Activated CD8-positive, alpha-beta T cell treated with anti-CD3 and anti-CD28 coated beads for 36 hours (primary cell): Measurements from ENCODE around the gene GRID2. TPM values are rescaled to one million over a fixed set of nuclear protein-coding genes. Genes with fewer than 3 reads are reported as not detected.

ENCODE experiments used
- ATAC-seq: fragments of 200-7000 bp; cut with Tn5 transposase; one replicate; pipeline ENCODE4 v1.10.0; 2021; ENCODE audit warnings: mild to moderate bottlenecking, moderate library complexity
- CTCF ChIA-PET: fragments of 350-600 bp; sonication (Branson Sonifier 250); formaldehyde crosslinking; loops from one replicate; lab custom pipeline; 2021; ENCODE audit warnings: antibody characterized with exemption; lab: Charles Lee
- POLR2A ChIA-PET: fragments of 350-600 bp; sonication (Branson Sonifier 250); formaldehyde crosslinking; loops from one replicate; lab custom pipeline; 2021; ENCODE audit warnings: antibody characterized with exemption; lab: Charles Lee
- DNase-seq: peaks from one replicate; pipeline ENCODE4 v3.0.0-alpha.2; 2020
- H3K27ac Mint-ChIP-seq: one replicate; pipeline ENCODE4 v1.8.0; 2021; ENCODE audit warnings: mild to moderate bottlenecking, mixed read lengths
- H3K27me3 Mint-ChIP-seq: one replicate; pipeline ENCODE4 v1.8.0; 2021; ENCODE audit warnings: mixed read lengths
- H3K36me3 Mint-ChIP-seq: one replicate; pipeline ENCODE4 v1.8.0; 2021; ENCODE audit warnings: low read depth, mixed read lengths
- H3K4me1 Mint-ChIP-seq: one replicate; pipeline ENCODE4 v1.8.0; 2021; ENCODE audit warnings: low read depth, mixed read lengths
- H3K4me3 Mint-ChIP-seq: one replicate; pipeline ENCODE4 v1.8.0; 2021; ENCODE audit warnings: mild to moderate bottlenecking, moderate library complexity, mixed read lengths
- H3K9me3 Mint-ChIP-seq: one replicate; pipeline ENCODE4 v1.8.0; 2021; ENCODE audit warnings: mixed read lengths
- CTCF ChIP-seq: fragments of 200-600 bp; IDR thresholded peaks from one replicate; pipeline ENCODE4 v1.8.0; 2022; ENCODE audit warnings: antibody characterized with exemption, mild to moderate bottlenecking
- intact Hi-C: fragments of 100-400 bp; cut with micrococcal nuclease; formaldehyde crosslinking; loops from one replicate; pipeline ENCODE4 v1.10.0; 2022
- total RNA-seq, 2 experiments: library from RNA; stranded (reverse); gene quantifications; one replicate each; pipeline ENCODE4 v1.2.3, GENCODE V29; 2021

The GRID2 gene
- total RNA-seq, 2 experiments from 2014 or later, result not detected

- TF ChIP-seq CTCF, result no peak
- CTCF ChIA-PET, result no interaction called here
Measured at GRCh38 chr4:92791871-92792440, 488.2 kb downstream of the GRID2 start.

GRCh38 chr4:92809381-92809780, 505.6 kb downstream of the GRID2 start:
- POLR2A ChIA-PET, result no interaction called here

More at GRCh38 chr4:92791871-92792440, 488.2 kb downstream of the GRID2 start:
- H3K9me3 Mint-ChIP-seq, result peaks cover 4% of the 10 kb centered on the region
- no peak overlapping the region for H3K4me3 Mint-ChIP-seq
- POLR2A ChIA-PET, result no interaction called here
- no peak for DNase-seq
- H3K36me3 Mint-ChIP-seq, result no peaks in the 10 kb centered on the region
- intact Hi-C loops, result no loop called here
- H3K27me3 Mint-ChIP-seq, result no peaks in the 10 kb centered on the region
- no peak overlapping the region for H3K27ac Mint-ChIP-seq
- no peak for ATAC-seq
- H3K4me1 Mint-ChIP-seq, result no peaks in the 10 kb centered on the region

GRCh38 chr4:92812652-92813051, 508.9 kb downstream of the GRID2 start:
- H3K36me3 Mint-ChIP-seq, result no peaks in the 10 kb centered on the region
- ATAC-seq (no peak), DNase-seq (no peak)
- POLR2A ChIA-PET, result no interaction called here
- intact Hi-C loops, result no loop called here
- H3K27me3 Mint-ChIP-seq, result no peaks in the 10 kb centered on the region
- no peaks in the 10 kb centered on the region for H3K4me1 Mint-ChIP-seq
- no peaks in the 10 kb centered on the region for H3K9me3 Mint-ChIP-seq
- no peak overlapping the region for H3K27ac Mint-ChIP-seq
- CTCF ChIA-PET, result no interaction called here
- no peak overlapping the region for H3K4me3 Mint-ChIP-seq
- no peak for TF ChIP-seq CTCF

More at GRCh38 chr4:92809381-92809780, 505.6 kb downstream of the GRID2 start:
- DNase-seq, result no peak
- Mint-ChIP-seq H3K9me3 (peaks cover 2% of the 10 kb centered on the region), H3K27me3 (no peaks in the 10 kb centered on the region), H3K4me1 (no peaks in the 10 kb centered on the region), H3K27ac (no peak overlapping the region), H3K36me3 (no peaks in the 10 kb centered on the region), H3K4me3 (no peak overlapping the region)
- intact Hi-C loops, result no loop called here
- no peak for TF ChIP-seq CTCF
- no peak for ATAC-seq
- CTCF ChIA-PET, result no interaction called here

- Mint-ChIP-seq H3K4me1 (no peaks in the 10 kb centered on the region), H3K9me3 (no peaks in the 10 kb centered on the region), H3K36me3 (no peaks in the 10 kb centered on the region), H3K27ac (no peak overlapping the region), H3K27me3 (no peaks in the 10 kb centered on the region), H3K4me3 (no peak overlapping the region)
- CTCF ChIA-PET, result no interaction called here
- TF ChIP-seq CTCF, result no peak
- ATAC-seq (no peak), DNase-seq (no peak)
- POLR2A ChIA-PET, result no interaction called here
- intact Hi-C loops, result no loop called here
Measured at GRCh38 chr4:92814677-92815076, 510.9 kb downstream of the GRID2 start.

- Mint-ChIP-seq H3K27ac (no peak overlapping the region), H3K4me3 (no peak overlapping the region), H3K36me3 (no peaks in the 10 kb centered on the region), H3K9me3 (peaks cover 5% of the 10 kb centered on the region), H3K4me1 (no peaks in the 10 kb centered on the region), H3K27me3 (no peaks in the 10 kb centered on the region)
- ChIA-PET CTCF (no interaction called here), POLR2A (no interaction called here)
- no peak for TF ChIP-seq CTCF
- ATAC-seq, result no peak
- intact Hi-C loops, result no loop called here
- DNase-seq, result no peak
Measured at GRCh38 chr4:92825256-92825655, 521.5 kb downstream of the GRID2 start.
